GM19372 (cell line): ENCODE results near the gene SMIM7.

Experiments
- ATAC-seq: cut with Tn5 transposase; IDR thresholded peaks from one replicate; pipeline ENCODE4 v1.9.1; 2021; ENCODE audit warnings: mild to moderate bottlenecking, low read depth, moderate library complexity; ENCODE audit not compliant: unreplicated experiment

The SMIM7 gene

GRCh38 chr19:16599655-16600346 lies 60.1 kb downstream of the SMIM7 start:
- no peak for ATAC-seq

- no peak for ATAC-seq
These were observed 61.1 kb downstream of the SMIM7 start for GRCh38 chr19:16598848-16599247.

GRCh38 chr19:16596399-16596798 lies 63.5 kb downstream of the SMIM7 start:
- no peak for ATAC-seq
